Panc1 (cell line): Measurements from ENCODE around the gene MAGI1.

Source experiments
- TF ChIP-seq, protein P1 (sequence below): fragments of 450-650 bp; IDR thresholded peaks from 2 replicates; pipeline ENCODE4 v1.5.1; 2017; ENCODE audit warnings: mild to moderate bottlenecking
- TF ChIP-seq, protein P2 (sequence below), 2 experiments: IDR thresholded peaks; 2 replicates each; pipeline ENCODE4 v1.6.1; 2011 to 2012; ENCODE audit warnings: low read depth in 2 of 2, control low read depth in 1 of 2, low read length in 1 of 2, mild to moderate bottlenecking in 1 of 2, moderate library complexity in 1 of 2; ENCODE audit not compliant: insufficient read depth in 1 of 2

DNA sequence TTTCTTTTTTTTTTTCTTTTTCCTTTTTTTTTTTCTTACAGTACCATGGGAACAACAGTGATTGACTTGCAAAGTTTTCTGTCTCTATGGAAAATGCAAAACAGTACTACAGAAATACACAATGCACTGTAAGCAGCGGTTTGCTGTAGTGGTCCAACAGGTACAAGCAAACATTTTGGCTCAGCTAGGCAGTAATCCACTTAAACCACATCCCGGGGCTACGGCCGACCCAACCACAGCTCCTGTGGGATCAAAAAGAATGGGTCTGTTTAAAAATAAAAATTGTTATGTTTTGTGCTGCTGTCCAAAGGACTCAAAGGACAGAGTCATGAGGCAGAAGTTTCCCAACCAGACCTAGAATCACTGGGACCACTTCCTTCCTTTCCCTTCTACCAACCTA is 683.8 kb downstream of the MAGI1 start:
- TF ChIP-seq, protein P1, sequence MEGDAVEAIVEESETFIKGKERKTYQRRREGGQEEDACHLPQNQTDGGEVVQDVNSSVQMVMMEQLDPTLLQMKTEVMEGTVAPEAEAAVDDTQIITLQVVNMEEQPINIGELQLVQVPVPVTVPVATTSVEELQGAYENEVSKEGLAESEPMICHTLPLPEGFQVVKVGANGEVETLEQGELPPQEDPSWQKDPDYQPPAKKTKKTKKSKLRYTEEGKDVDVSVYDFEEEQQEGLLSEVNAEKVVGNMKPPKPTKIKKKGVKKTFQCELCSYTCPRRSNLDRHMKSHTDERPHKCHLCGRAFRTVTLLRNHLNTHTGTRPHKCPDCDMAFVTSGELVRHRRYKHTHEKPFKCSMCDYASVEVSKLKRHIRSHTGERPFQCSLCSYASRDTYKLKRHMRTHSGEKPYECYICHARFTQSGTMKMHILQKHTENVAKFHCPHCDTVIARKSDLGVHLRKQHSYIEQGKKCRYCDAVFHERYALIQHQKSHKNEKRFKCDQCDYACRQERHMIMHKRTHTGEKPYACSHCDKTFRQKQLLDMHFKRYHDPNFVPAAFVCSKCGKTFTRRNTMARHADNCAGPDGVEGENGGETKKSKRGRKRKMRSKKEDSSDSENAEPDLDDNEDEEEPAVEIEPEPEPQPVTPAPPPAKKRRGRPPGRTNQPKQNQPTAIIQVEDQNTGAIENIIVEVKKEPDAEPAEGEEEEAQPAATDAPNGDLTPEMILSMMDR, result no peak
- TF ChIP-seq, protein P2, sequence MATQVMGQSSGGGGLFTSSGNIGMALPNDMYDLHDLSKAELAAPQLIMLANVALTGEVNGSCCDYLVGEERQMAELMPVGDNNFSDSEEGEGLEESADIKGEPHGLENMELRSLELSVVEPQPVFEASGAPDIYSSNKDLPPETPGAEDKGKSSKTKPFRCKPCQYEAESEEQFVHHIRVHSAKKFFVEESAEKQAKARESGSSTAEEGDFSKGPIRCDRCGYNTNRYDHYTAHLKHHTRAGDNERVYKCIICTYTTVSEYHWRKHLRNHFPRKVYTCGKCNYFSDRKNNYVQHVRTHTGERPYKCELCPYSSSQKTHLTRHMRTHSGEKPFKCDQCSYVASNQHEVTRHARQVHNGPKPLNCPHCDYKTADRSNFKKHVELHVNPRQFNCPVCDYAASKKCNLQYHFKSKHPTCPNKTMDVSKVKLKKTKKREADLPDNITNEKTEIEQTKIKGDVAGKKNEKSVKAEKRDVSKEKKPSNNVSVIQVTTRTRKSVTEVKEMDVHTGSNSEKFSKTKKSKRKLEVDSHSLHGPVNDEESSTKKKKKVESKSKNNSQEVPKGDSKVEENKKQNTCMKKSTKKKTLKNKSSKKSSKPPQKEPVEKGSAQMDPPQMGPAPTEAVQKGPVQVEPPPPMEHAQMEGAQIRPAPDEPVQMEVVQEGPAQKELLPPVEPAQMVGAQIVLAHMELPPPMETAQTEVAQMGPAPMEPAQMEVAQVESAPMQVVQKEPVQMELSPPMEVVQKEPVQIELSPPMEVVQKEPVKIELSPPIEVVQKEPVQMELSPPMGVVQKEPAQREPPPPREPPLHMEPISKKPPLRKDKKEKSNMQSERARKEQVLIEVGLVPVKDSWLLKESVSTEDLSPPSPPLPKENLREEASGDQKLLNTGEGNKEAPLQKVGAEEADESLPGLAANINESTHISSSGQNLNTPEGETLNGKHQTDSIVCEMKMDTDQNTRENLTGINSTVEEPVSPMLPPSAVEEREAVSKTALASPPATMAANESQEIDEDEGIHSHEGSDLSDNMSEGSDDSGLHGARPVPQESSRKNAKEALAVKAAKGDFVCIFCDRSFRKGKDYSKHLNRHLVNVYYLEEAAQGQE (IDR thresholded peaks at IDR 0.05; ENCODE audit: insufficient read depth in 1 of 2, low read depth in 2 of 2, low read length in 1 of 2), result no peak
